Trophoblast cell (in vitro differentiated cells and primary cell): Measurements from ENCODE around the gene ADRA2B.
A peak's percentile ranks its signal among the peaks of the same experiment; 100 is the strongest.

Source experiments
- DNase-seq, 2 donors: peaks; one replicate each; pipeline ENCODE4 v3.0.0-alpha.2; 2016
- H2AFZ ChIP-seq: 2 replicates; pipeline ENCODE4 v1.6.1; 2013; ENCODE audit warnings: low read length, moderate library complexity, mild to moderate bottlenecking; ENCODE audit not compliant: insufficient read depth, poor library complexity
- H2AK5ac ChIP-seq: 2 replicates; pipeline ENCODE4 v1.6.1; 2013; ENCODE audit warnings: mild to moderate bottlenecking, low read length
- H2BK120ac ChIP-seq: 2 replicates; pipeline ENCODE4 v1.6.1; 2013; ENCODE audit warnings: low read length, mild to moderate bottlenecking, moderate library complexity; ENCODE audit not compliant: insufficient read depth, poor library complexity
- H2BK12ac ChIP-seq: 2 replicates; pipeline ENCODE4 v1.6.1; 2013; ENCODE audit warnings: mild to moderate bottlenecking, low read length, moderate library complexity
- H2BK5ac ChIP-seq: 2 replicates; pipeline ENCODE4 v1.6.1; 2013; ENCODE audit warnings: low read length, low read depth, moderate library complexity, mild to moderate bottlenecking; ENCODE audit not compliant: poor library complexity
- H3K14ac ChIP-seq: 2 replicates; pipeline ENCODE4 v1.6.1; 2013; ENCODE audit warnings: mild to moderate bottlenecking, low read length
- H3K18ac ChIP-seq: 2 replicates; pipeline ENCODE4 v1.6.1; 2013; ENCODE audit warnings: mild to moderate bottlenecking, low read length
- H3K23ac ChIP-seq: 2 replicates; pipeline ENCODE4 v1.6.1; 2013; ENCODE audit warnings: low read length
- H3K27ac ChIP-seq: 2 replicates; pipeline ENCODE4 v1.5.1; 2013; ENCODE audit warnings: low read depth, mild to moderate bottlenecking, inconsistent platforms, low read length, moderate library complexity
- H3K27me3 ChIP-seq: 2 replicates; pipeline ENCODE4 v1.6.1; 2013; ENCODE audit warnings: inconsistent platforms, mild to moderate bottlenecking, low read length, moderate library complexity; ENCODE audit not compliant: insufficient read depth
- H3K36me3 ChIP-seq, 2 experiments: 1 replicate in 1 of 2; 2 replicates in 1 of 2; pipeline ENCODE4 v1.6.1; 2013; ENCODE audit warnings: low read length in 2 of 2, mild to moderate bottlenecking in 2 of 2, moderate library complexity in 1 of 2; ENCODE audit not compliant: insufficient read depth in 2 of 2, control insufficient read depth in 1 of 2
- H3K4ac ChIP-seq: 2 replicates; pipeline ENCODE4 v1.6.1; 2013; ENCODE audit warnings: low read depth, mild to moderate bottlenecking, low read length, moderate library complexity
- H3K4me1 ChIP-seq, 2 experiments: 1 replicate in 1 of 2; 2 replicates in 1 of 2; pipeline ENCODE4 v1.6.1; 2013; ENCODE audit warnings: low read length in 2 of 2, mild to moderate bottlenecking in 2 of 2, moderate library complexity in 1 of 2; ENCODE audit not compliant: insufficient read depth in 2 of 2, control insufficient read depth in 1 of 2
- H3K4me2 ChIP-seq: 2 replicates; pipeline ENCODE4 v1.6.1; 2013; ENCODE audit warnings: inconsistent platforms, mild to moderate bottlenecking, low read length, moderate library complexity
- H3K4me3 ChIP-seq: 2 replicates; pipeline ENCODE4 v1.5.1; 2013; ENCODE audit warnings: mild to moderate bottlenecking, low read depth, low read length, inconsistent platforms
- H3K79me1 ChIP-seq: one replicate; pipeline ENCODE4 v1.6.1; 2013; ENCODE audit warnings: low read length
- H3K79me2 ChIP-seq: 2 replicates; pipeline ENCODE4 v1.6.1; 2013; ENCODE audit warnings: low read length, mild to moderate bottlenecking; ENCODE audit not compliant: control insufficient read depth, insufficient read depth, poor library complexity
- H3K9ac ChIP-seq: 2 replicates; pipeline ENCODE4 v1.6.1; 2013; ENCODE audit warnings: mild to moderate bottlenecking, low read length
- H3K9me3 ChIP-seq: 2 replicates; pipeline ENCODE4 v1.6.1; 2013; ENCODE audit warnings: low read depth, mild to moderate bottlenecking, control low read depth, inconsistent platforms, low read length; ENCODE audit not compliant: insufficient read depth
- H4K12ac ChIP-seq: 2 replicates; pipeline ENCODE4 v1.6.1; 2013; ENCODE audit warnings: low read depth, mild to moderate bottlenecking, low read length, moderate library complexity
- H4K8ac ChIP-seq: 2 replicates; pipeline ENCODE4 v1.6.1; 2013; ENCODE audit warnings: low read depth, mild to moderate bottlenecking, low read length, moderate library complexity
- H4K91ac ChIP-seq: one replicate; pipeline ENCODE4 v1.6.1; 2013; ENCODE audit warnings: low read depth, mild to moderate bottlenecking, low read length, moderate library complexity
- WGBS: extraction: QIAGEN DNeasy Blood & Tissue Kit; methylation state at CpG from one replicate; pipeline ENCODE4 v1.1.7; 2013; ENCODE audit warnings: missing lambda C conversion rate; ENCODE audit not compliant: insufficient read length, insufficient coverage; ENCODE audit errors: extremely low coverage; 5-methylcytosine and 5-hydroxymethylcytosine counted together

Gene ADRA2B

GRCh38 chr2:96130483-96130882 lies 14.1 kb upstream of the ADRA2B start:
- no peak overlapping the region for H3K4me2 ChIP-seq
- no peaks in the 10 kb centered on the region for H3K4me1 ChIP-seq
- H3K9ac ChIP-seq: no peak overlapping the region
- no peak overlapping the region for H4K12ac ChIP-seq
- H3K79me1 ChIP-seq: no peaks in the 10 kb centered on the region
- H2BK12ac ChIP-seq: no peak overlapping the region
- H3K14ac ChIP-seq: no peak overlapping the region
- H3K79me2 ChIP-seq: no peaks in the 10 kb centered on the region
- no peak overlapping the region for H3K27ac ChIP-seq
- DNase-seq: no peak
- no peak overlapping the region for H3K4me3 ChIP-seq
- H2BK120ac ChIP-seq: no peak overlapping the region
- no peak overlapping the region for H3K18ac ChIP-seq
- H2AK5ac ChIP-seq: no peak overlapping the region
- no peak overlapping the region for H3K23ac ChIP-seq
- H3K36me3 ChIP-seq: no peaks in the 10 kb centered on the region
- H4K91ac ChIP-seq: no peak overlapping the region
- peaks cover 3% of the 10 kb centered on the region for H3K9me3 ChIP-seq
- no CpG with 5 or more reads among the region's 4 CpGs for WGBS
- no peak overlapping the region for H2BK5ac ChIP-seq
- H2AFZ ChIP-seq: no peak overlapping the region
- no peaks in the 10 kb centered on the region for H3K27me3 ChIP-seq
- H4K8ac ChIP-seq: no peak overlapping the region
- no peak overlapping the region for H3K4ac ChIP-seq

- H2AFZ ChIP-seq: no peak overlapping the region
- H3K4me1 ChIP-seq: no peaks in the 10 kb centered on the region
- no peaks in the 10 kb centered on the region for H3K79me2 ChIP-seq
- no peak overlapping the region for H3K9ac ChIP-seq
- H3K23ac ChIP-seq: no peak overlapping the region
- WGBS: no CpG with 5 or more reads among the region's 16 CpGs
- H2BK5ac ChIP-seq: no peak overlapping the region
- H3K27ac ChIP-seq: no peak overlapping the region
- no peak overlapping the region for H4K8ac ChIP-seq
- H2AK5ac ChIP-seq: no peak overlapping the region
- no peak overlapping the region for H3K18ac ChIP-seq
- no peaks in the 10 kb centered on the region for H3K27me3 ChIP-seq
- no peaks in the 10 kb centered on the region for H3K36me3 ChIP-seq
- H4K12ac ChIP-seq: no peak overlapping the region
- no peaks in the 10 kb centered on the region for H3K79me1 ChIP-seq
- H3K4ac ChIP-seq: no peak overlapping the region
- H3K4me2 ChIP-seq: no peak overlapping the region
- peaks cover 3% of the 10 kb centered on the region for H3K9me3 ChIP-seq
- no peak overlapping the region for H4K91ac ChIP-seq
- no peak overlapping the region for H3K14ac ChIP-seq
- no peak for DNase-seq
- H2BK12ac ChIP-seq: no peak overlapping the region
- H3K4me3 ChIP-seq: no peak overlapping the region
- H2BK120ac ChIP-seq: no peak overlapping the region
Observed at GRCh38 chr2:96129528-96130120, 13.3 kb upstream of the ADRA2B start.

- Histone ChIP-seq H3K36me3 (no peaks in the 10 kb centered on the region), H3K79me2 (no peaks in the 10 kb centered on the region), H3K9ac (no peak overlapping the region), H2BK12ac (no peak overlapping the region), H3K79me1 (no peaks in the 10 kb centered on the region), H4K12ac (no peak overlapping the region), H4K8ac (no peak overlapping the region), H2BK5ac (no peak overlapping the region), H2BK120ac (no peak overlapping the region), H3K14ac (no peak overlapping the region), H3K4ac (no peak overlapping the region), H3K27me3 (no peaks in the 10 kb centered on the region), H3K23ac (no peak overlapping the region), H3K4me3 (no peak overlapping the region), H4K91ac (no peak overlapping the region), H3K18ac (no peak overlapping the region), H2AFZ (no peak overlapping the region), H3K4me1 (no peaks in the 10 kb centered on the region), H3K4me2 (no peak overlapping the region), H3K9me3 (peaks cover 3% of the 10 kb centered on the region), H2AK5ac (no peak overlapping the region), H3K27ac (no peak overlapping the region)
- no peak for DNase-seq
- WGBS: no CpG with 5 or more reads among the region's 6 CpGs
Observed at GRCh38 chr2:96128456-96128855, 12.1 kb upstream of the ADRA2B start.

- WGBS: no CpG with 5 or more reads among the region's 14 CpGs
- Histone ChIP-seq H3K27ac (no peak overlapping the region), H4K8ac (no peak overlapping the region), H3K36me3 (no peaks in the 10 kb centered on the region), H3K27me3 (no peaks in the 10 kb centered on the region), H3K79me2 (no peaks in the 10 kb centered on the region), H3K18ac (no peak overlapping the region), H4K91ac (no peak overlapping the region), H3K4me1 (no peaks in the 10 kb centered on the region), H3K23ac (no peak overlapping the region), H3K79me1 (no peaks in the 10 kb centered on the region), H2BK12ac (no peak overlapping the region), H2AK5ac (no peak overlapping the region), H4K12ac (no peak overlapping the region), H3K14ac (no peak overlapping the region), H3K4me3 (peak overlapping the region; percentile 3), H2BK120ac (no peak overlapping the region), H2BK5ac (no peak overlapping the region), H3K9me3 (no peaks in the 10 kb centered on the region), H3K4me2 (no peak overlapping the region), H3K9ac (no peak overlapping the region), H2AFZ (no peak overlapping the region), H3K4ac (no peak overlapping the region)
- DNase-seq: no peak
Observed at GRCh38 chr2:96124406-96125265, 8.3 kb upstream of the ADRA2B start.
